PC-9 (cell line): ENCODE results near the gene MCM5.

Experiments
- EZH2 ChIP-seq: fragments of 200-600 bp; sonication (generic); IDR thresholded peaks from 2 replicates; pipeline ENCODE4 v1.8.0; 2017; ENCODE audit warnings: antibody characterized with exemption, low read depth
- TF ChIP-seq, protein P1 (sequence below): fragments of 200-600 bp; sonication (generic); conservative IDR thresholded peaks from 2 replicates; pipeline ENCODE4 v1.6.1; 2017; ENCODE audit warnings: mixed run types, antibody characterized with exemption, mild to moderate bottlenecking, moderate library complexity

DNA sequence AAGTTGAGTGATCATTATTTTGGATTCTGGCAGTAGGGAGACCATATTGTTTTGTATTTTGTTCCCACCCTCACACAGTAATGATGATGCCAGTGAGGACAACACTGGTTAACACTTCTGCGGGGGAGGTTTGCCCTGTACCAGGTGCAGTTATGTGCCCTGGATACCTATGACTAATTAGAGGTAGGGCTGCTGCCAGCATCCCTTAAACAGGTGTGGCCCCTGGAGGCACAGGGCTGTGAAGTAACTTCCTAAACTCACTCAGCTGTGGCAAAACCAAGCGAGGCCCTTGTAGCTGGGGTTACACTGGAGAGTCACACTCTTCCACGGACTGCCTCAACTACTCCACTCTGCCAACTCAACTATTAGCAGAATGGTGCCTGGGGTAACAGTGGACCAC, 64.5 kb downstream of the MCM5 start:
- TF ChIP-seq, protein P1, sequence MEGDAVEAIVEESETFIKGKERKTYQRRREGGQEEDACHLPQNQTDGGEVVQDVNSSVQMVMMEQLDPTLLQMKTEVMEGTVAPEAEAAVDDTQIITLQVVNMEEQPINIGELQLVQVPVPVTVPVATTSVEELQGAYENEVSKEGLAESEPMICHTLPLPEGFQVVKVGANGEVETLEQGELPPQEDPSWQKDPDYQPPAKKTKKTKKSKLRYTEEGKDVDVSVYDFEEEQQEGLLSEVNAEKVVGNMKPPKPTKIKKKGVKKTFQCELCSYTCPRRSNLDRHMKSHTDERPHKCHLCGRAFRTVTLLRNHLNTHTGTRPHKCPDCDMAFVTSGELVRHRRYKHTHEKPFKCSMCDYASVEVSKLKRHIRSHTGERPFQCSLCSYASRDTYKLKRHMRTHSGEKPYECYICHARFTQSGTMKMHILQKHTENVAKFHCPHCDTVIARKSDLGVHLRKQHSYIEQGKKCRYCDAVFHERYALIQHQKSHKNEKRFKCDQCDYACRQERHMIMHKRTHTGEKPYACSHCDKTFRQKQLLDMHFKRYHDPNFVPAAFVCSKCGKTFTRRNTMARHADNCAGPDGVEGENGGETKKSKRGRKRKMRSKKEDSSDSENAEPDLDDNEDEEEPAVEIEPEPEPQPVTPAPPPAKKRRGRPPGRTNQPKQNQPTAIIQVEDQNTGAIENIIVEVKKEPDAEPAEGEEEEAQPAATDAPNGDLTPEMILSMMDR = no peak
- no peak for TF ChIP-seq EZH2
